ENCODE results near the gene CTXND1.

The CTXND1 gene

GRCh38 chr15:80179025-80179759 lies 72.8 kb downstream of the CTXND1 start:
- DNase-seq, result no peak

GRCh38 chr15:80177156-80177555 lies 74.9 kb downstream of the CTXND1 start:
- no peak for DNase-seq

GRCh38 chr15:80176443-80176842 lies 75.6 kb downstream of the CTXND1 start:
- DNase-seq, result no peak

- DNase-seq, result no peak
Observed at GRCh38 chr15:80175436-80175835, 76.6 kb downstream of the CTXND1 start.

- DNase-seq, result no peak
Observed at GRCh38 chr15:80174017-80174746, 77.8 kb downstream of the CTXND1 start.

GRCh38 chr15:80173022-80173759 lies 78.8 kb downstream of the CTXND1 start:
- DNase-seq, result peak; percentile 51

GRCh38 chr15:80172401-80172800 lies 79.6 kb downstream of the CTXND1 start:
- DNase-seq, result no peak

- DNase-seq, result no peak
Observed at GRCh38 chr15:80171787-80172186, 80.2 kb downstream of the CTXND1 start.

- DNase-seq, result no peak
Observed at GRCh38 chr15:80170596-80170995, 81.4 kb downstream of the CTXND1 start.

GRCh38 chr15:80169768-80170357 lies 82.2 kb downstream of the CTXND1 start:
- no peak for DNase-seq

GRCh38 chr15:80168421-80168820 lies 83.6 kb downstream of the CTXND1 start:
- no peak for DNase-seq

GRCh38 chr15:80167936-80168335 lies 84.1 kb downstream of the CTXND1 start:
- DNase-seq, result no peak

- DNase-seq, result no peak
Observed at GRCh38 chr15:80163897-80164296, 88.1 kb downstream of the CTXND1 start.

GRCh38 chr15:80163217-80163616 lies 88.8 kb downstream of the CTXND1 start:
- DNase-seq, result no peak

GRCh38 chr15:80162059-80162554 lies 89.9 kb downstream of the CTXND1 start:
- DNase-seq, result no peak

- no peak for DNase-seq
Observed at GRCh38 chr15:80161468-80162016, 90.5 kb downstream of the CTXND1 start.

- no peak for DNase-seq
Observed at GRCh38 chr15:80160570-80161156, 91.3 kb downstream of the CTXND1 start.

- no peak for DNase-seq
Observed at GRCh38 chr15:80159811-80160569, 92.0 kb downstream of the CTXND1 start.

- DNase-seq, result no peak
Observed at GRCh38 chr15:80159301-80159700, 92.7 kb downstream of the CTXND1 start.

GRCh38 chr15:80157215-80157614 lies 94.8 kb downstream of the CTXND1 start:
- DNase-seq, result no peak

- DNase-seq, result no peak
Observed at GRCh38 chr15:80156176-80156720, 95.8 kb downstream of the CTXND1 start.

Data from NCI-H1092 treated with DMSO at 0.1 percent for 48 hours (cell line).